Right lobe of liver (tissue), 6 donors: ENCODE data around the gene KRT17. TPM values are rescaled to one million over a fixed set of nuclear protein-coding genes. Genes with fewer than 3 reads are reported as not detected.
"Not testable (repeated sequence)": the region's sequence is repeated elsewhere in the genome, so short reads cannot be mapped to it uniquely, and the experiment has no call there.

ENCODE experiments used
- ATAC-seq, 4 donors: fragments of 200-7000 bp; cut with Tn5 transposase; one replicate each; pipeline ENCODE4 v1.9.1; 2020; ENCODE audit warnings: mild to moderate bottlenecking in 4 of 4, moderate library complexity in 4 of 4
- DNase-seq, 3 donors: peaks; one replicate each; pipeline ENCODE4 v3.0.0-alpha.2; 2020
- H3K27ac ChIP-seq, 3 donors: fragments of 200-600 bp; one replicate each; pipeline ENCODE4 v1.8.0; 2022
- H3K27me3 ChIP-seq, 2 donors: fragments of 200-600 bp; one replicate each; pipeline ENCODE4 v1.8.0; 2022
- H3K36me3 ChIP-seq, 4 donors: fragments of 200-600 bp; sonication (generic) in 1 of 4; one replicate each; pipeline versions ENCODE4 v1.5.1 to v1.8.0; 2017 to 2022; ENCODE audit warnings: control low read depth in 1 of 4
- H3K4me1 ChIP-seq, 4 donors: fragments of 200-600 bp; sonication (generic) in 1 of 4; one replicate each; pipeline versions ENCODE4 v1.5.1 to v1.8.0; 2017 to 2022; ENCODE audit warnings: control low read depth in 1 of 4
- H3K4me3 ChIP-seq, 3 donors: fragments of 200-600 bp; one replicate each; pipeline ENCODE4 v1.8.0; 2022
- H3K9me3 ChIP-seq, 4 donors: fragments of 200-600 bp; sonication (generic) in 1 of 4; one replicate each; pipeline versions ENCODE4 v1.5.1 to v1.8.0; 2017 to 2022; ENCODE audit warnings: control low read depth in 1 of 4
- CTCF ChIP-seq, 4 donors: fragments of 200-600 bp in 3 of 4; fragments of 450-650 bp in 1 of 4; IDR thresholded peaks; one replicate each; pipeline versions ENCODE4 v1.5.1 to v1.8.0; 2016 to 2022; ENCODE audit warnings: antibody characterized with exemption in 4 of 4, mild to moderate bottlenecking in 2 of 4
- POLR2A ChIP-seq: fragments of 450-650 bp; IDR thresholded peaks from one replicate; pipeline ENCODE4 v1.6.1; 2017; ENCODE audit warnings: antibody characterized with exemption, mild to moderate bottlenecking
- WGBS: methylation state at CpG from one replicate; pipeline ENCODE4 v1.1.6; 2018; ENCODE audit warnings: low coverage, low lambda C conversion rate; ENCODE audit not compliant: insufficient coverage; ENCODE audit errors: missing lambda C conversion rate; 5-methylcytosine and 5-hydroxymethylcytosine counted together
- intact Hi-C, 2 donors: fragments of 100-400 bp; cut with DNase I; formaldehyde crosslinking; loops; one replicate each; pipeline versions ENCODE4 v1.11.2 to v1.14.1; 2022
- total RNA-seq, 6 experiments: library from RNA; depleted of rRNA in 2 of 6; stranded (reverse); fragments of >200 nt in 2 of 6; fragmentation: NEBNext Ultra II Directional in 3 of 6; extraction: Animal tissue kit (Norgen Biotek cat#: 25700) in 3 of 6; gene quantifications; one replicate each; pipeline versions ENCODE4 v1.1.0 to v1.2.4, GENCODE V29; 2016 to 2023
- donor health status: DM: no; HTN: yes; CAD: no.
- donor health status: DM: no; HTN: no; CAD: no.
- donor health status: DM: no; HTN: no; CAD: no.
- donor health status: DM: no; HTN: yes; CAD: no.
- donor health status: DM: no; HTN: yes; CAD: no.

KRT17 gene
- total RNA-seq, 6 experiments from 2014 or later = not detected

- peak; percentile 80 to 91 (median 88) for ATAC-seq
- no peaks in the 10 kb centered on the region for H3K27me3 ChIP-seq
- WGBS = 8% methylated on average over 7 of the region's 22 CpGs
- TF ChIP-seq POLR2A (no peak), CTCF (IDR thresholded peaks at IDR 0.05) (peak; percentile 95 to 98 (median 96))
- no peak overlapping the region for H3K27ac ChIP-seq
- peak overlapping the region in 2 of 3 donors; percentile 34 to 38 for H3K4me3 ChIP-seq
- intact Hi-C loops = no loop called here
- DNase-seq = peak; percentile 88
- H3K9me3 ChIP-seq = no peaks in the 10 kb centered on the region
- no peaks in the 10 kb centered on the region for H3K36me3 ChIP-seq
- H3K4me1 ChIP-seq = peaks cover 0 to 12% (median 4%) of the 10 kb centered on the region in 4 donors
Observed at GRCh38 chr17:41647940-41648410, 23.6 kb upstream of the KRT17 start.

GRCh38 chr17:41647038-41647813 lies 22.9 kb upstream of the KRT17 start:
- no peak overlapping the region for H3K27ac ChIP-seq
- ATAC-seq = no peak
- intact Hi-C loops = no loop called here
- 55% methylated on average over 11 of the region's 15 CpGs for WGBS
- H3K4me1 ChIP-seq = peaks cover 0 to 12% (median 4%) of the 10 kb centered on the region in 4 donors
- H3K27me3 ChIP-seq = no peaks in the 10 kb centered on the region
- DNase-seq = no peak
- no peak overlapping the region for H3K4me3 ChIP-seq
- H3K9me3 ChIP-seq = no peaks in the 10 kb centered on the region
- H3K36me3 ChIP-seq = no peaks in the 10 kb centered on the region
- TF ChIP-seq POLR2A = no peak
- no peak for TF ChIP-seq CTCF (IDR thresholded peaks at IDR 0.05)

- H3K36me3 ChIP-seq = no peaks in the 10 kb centered on the region
- no peak for ATAC-seq
- DNase-seq = no peak
- 62% methylated on average over 8 of the region's 13 CpGs for whole genome bisulfite sequencing
- TF ChIP-seq CTCF (IDR thresholded peaks at IDR 0.05) = no peak
- no peak for TF ChIP-seq POLR2A
- H3K9me3 ChIP-seq = no peaks in the 10 kb centered on the region
- intact Hi-C loops = no loop called here
- H3K27ac ChIP-seq = no peak overlapping the region
- H3K27me3 ChIP-seq = no peaks in the 10 kb centered on the region
- no peaks in the 10 kb centered on the region for H3K4me1 ChIP-seq
- no peak overlapping the region for H3K4me3 ChIP-seq
Observed at GRCh38 chr17:41642252-41643156, 18.1 kb upstream of the KRT17 start.

- H3K27ac ChIP-seq, ATAC-seq, intact Hi-C loops, DNase-seq, H3K4me1 ChIP-seq, H3K4me3 ChIP-seq, H3K9me3 ChIP-seq, H3K27me3 ChIP-seq, H3K36me3 ChIP-seq: not testable (repeated sequence)
- no CpG with 5 or more reads among the region's 5 CpGs for WGBS
Observed at GRCh38 chr17:41640596-41640995, 16.2 kb upstream of the KRT17 start.
